Right renal pelvis (tissue), 4 donors: ENCODE data around the gene FADD. TPM values are rescaled to one million over a fixed set of nuclear protein-coding genes. Genes with fewer than 3 reads are reported as not detected.

Source experiments
- polyA plus RNA-seq, 4 donors: library from polyadenylated mRNA; unstranded; fragments of 120-200 nt; gene quantifications; one replicate each; pipeline ENCODE4 v1.2.1, GENCODE V29; 2013; ENCODE audit not compliant: insufficient read length in 4 of 4

FADD gene
- polyA plus RNA-seq, 4 donors, result 15.7 to 21.6 (median 17.0) TPM

Other genes starting within 250 kb of the FADD start
- 10 to 100 TPM; 12.3 to 17.6 (median 15.3) TPM for gene ANO1, start 125.0 kb upstream of the FADD start, polyA plus RNA-seq
- gene PPFIA1, start 67.4 kb downstream of the FADD start, polyA plus RNA-seq, result 10 to 100 TPM; 44.3 to 52.5 (median 49.2) TPM
- 100 to 1,000 TPM; 144 to 175 (median 155) TPM for gene CTTN, start 195.2 kb downstream of the FADD start, polyA plus RNA-seq